Stomach (tissue), 4 donors: ENCODE measurements around the gene HTT.

Experiments used
- CTCF ChIP-seq, 7 experiments: fragments of 450-650 bp in 4 of 7; fragments of 200-600 bp in 3 of 7; sonication (generic) in 3 of 7; IDR thresholded peaks; one replicate each; pipeline ENCODE4 v1.5.1; 2016 to 2019; ENCODE audit warnings: antibody characterized with exemption in 7 of 7, control low read depth in 2 of 7, mild to moderate bottlenecking in 1 of 7
- EP300 ChIP-seq: sonication (generic); formaldehyde crosslinking; IDR thresholded peaks from one replicate; pipeline ENCODE4 v1.6.1; 2017; ENCODE audit warnings: antibody characterized with exemption
- POLR2A ChIP-seq, 4 donors: fragments of 450-650 bp; IDR thresholded peaks; one replicate each; pipeline ENCODE4 v1.6.1; 2016; ENCODE audit warnings: antibody characterized with exemption in 4 of 4, control low read depth in 2 of 4, mild to moderate bottlenecking in 1 of 4, moderate library complexity in 1 of 4
- POLR2AphosphoS5 ChIP-seq, 3 donors: sonication (generic); formaldehyde crosslinking; IDR thresholded peaks; one replicate each; pipeline ENCODE4 v1.6.1; 2016; ENCODE audit warnings: antibody characterized with exemption in 3 of 3

DNA sequence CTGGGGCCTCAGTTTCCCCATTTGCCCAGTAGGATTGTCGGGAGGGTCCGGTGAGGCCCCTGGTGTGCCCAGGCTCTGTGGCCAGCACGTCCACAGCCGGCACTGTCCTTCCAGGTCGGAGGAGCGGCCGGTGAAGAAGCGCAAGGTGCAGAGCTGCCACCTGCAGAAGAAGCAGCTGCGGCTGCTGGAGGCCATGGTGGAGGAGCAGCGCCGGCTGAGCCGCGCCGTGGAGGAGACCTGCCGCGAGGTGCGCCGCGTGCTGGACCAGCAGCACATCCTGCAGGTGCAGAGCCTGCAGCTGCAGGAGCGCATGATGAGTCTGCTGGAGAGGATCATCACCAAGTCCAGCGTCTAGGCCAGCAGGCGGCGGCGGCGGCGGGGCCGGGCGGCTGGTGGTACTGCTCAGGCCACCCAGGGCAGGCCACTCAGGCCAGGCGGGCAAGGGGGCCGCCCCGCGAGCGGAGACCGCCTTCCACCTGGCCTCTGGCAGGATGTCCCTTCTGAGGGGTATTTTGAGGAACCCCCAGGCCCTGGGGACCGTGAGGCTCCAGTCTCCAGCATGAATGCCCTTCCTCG, 181.2 kb downstream of the HTT start:
- TF ChIP-seq CTCF (IDR thresholded peaks at IDR 0.05) (no peak), EP300 (no peak), POLR2A (IDR thresholded peaks at IDR 0.05) (no peak), POLR2AphosphoS5 (IDR thresholded peaks at IDR 0.05) (no peak)
